OCI-LY1 (cell line): ENCODE data around the gene IL20RA.

Experiments
- H2AFZ ChIP-seq: fragments of 200-600 bp; sonication (generic), shearing (Covaris generic); 2 replicates; pipeline ENCODE4 v1.6.0; 2014; ENCODE audit warnings: antibody characterized with exemption, mild to moderate bottlenecking, low read length
- H3F3A ChIP-seq: fragments of 200-600 bp; sonication (generic), shearing (Covaris generic); 2 replicates; pipeline ENCODE4 v1.6.0; 2014; ENCODE audit warnings: mild to moderate bottlenecking, antibody characterized with exemption, low read length, moderate library complexity; ENCODE audit not compliant: insufficient read depth
- H3K27ac ChIP-seq: fragments of 200-600 bp; sonication (generic); 2 replicates; pipeline ENCODE4 v1.5.1; 2014; ENCODE audit warnings: low read length, mixed run types, mild to moderate bottlenecking, low read depth; ENCODE audit not compliant: poor library complexity, severe bottlenecking
- H3K27me3 ChIP-seq: fragments of 200-600 bp; sonication (generic); 2 replicates; pipeline ENCODE4 v1.6.0; 2014; ENCODE audit warnings: antibody characterized with exemption, mild to moderate bottlenecking, low read length, moderate library complexity; ENCODE audit not compliant: insufficient read depth
- H3K36me3 ChIP-seq: fragments of 200-600 bp; sonication (generic); 2 replicates; pipeline ENCODE4 v1.6.1; 2014; ENCODE audit warnings: mild to moderate bottlenecking, antibody characterized with exemption, low read length, moderate library complexity, mixed read lengths; ENCODE audit not compliant: insufficient read depth
- H3K4me1 ChIP-seq: fragments of 200-600 bp; sonication (generic); 2 replicates; pipeline ENCODE4 v1.5.1; 2014; ENCODE audit warnings: mild to moderate bottlenecking, low read length, moderate library complexity; ENCODE audit not compliant: insufficient read depth, severe bottlenecking
- H3K4me2 ChIP-seq: fragments of 200-600 bp; sonication (generic), shearing (Covaris generic); 2 replicates; pipeline ENCODE4 v1.6.1; 2014; ENCODE audit warnings: low read length
- H3K4me3 ChIP-seq: fragments of 200-600 bp; sonication (generic); 2 replicates; pipeline ENCODE4 v1.5.1; 2014; ENCODE audit warnings: low read length, low read depth, mild to moderate bottlenecking, mixed read lengths; ENCODE audit not compliant: poor library complexity, severe bottlenecking
- H3K79me2 ChIP-seq: fragments of 200-600 bp; shearing (Covaris generic); 2 replicates; pipeline ENCODE4 v1.6.1; 2016; ENCODE audit warnings: mixed run types, low read length, mixed read lengths; ENCODE audit not compliant: insufficient read depth
- H3K9ac ChIP-seq: fragments of 200-600 bp; sonication (generic), shearing (Covaris generic); 2 replicates; pipeline ENCODE4 v1.6.1; 2014; ENCODE audit warnings: mild to moderate bottlenecking, low read length, mixed read lengths
- H3K9me2 ChIP-seq: fragments of 200-600 bp; sonication (generic), shearing (Covaris generic); 2 replicates; pipeline ENCODE4 v1.6.1; 2014; ENCODE audit warnings: low read depth, mild to moderate bottlenecking, low read length, mixed read lengths
- H3K9me3 ChIP-seq: fragments of 200-600 bp; shearing (Covaris generic); 2 replicates; pipeline ENCODE4 v1.6.1; 2014; ENCODE audit warnings: low read length, mixed read lengths
- H4K20me1 ChIP-seq: fragments of 200-600 bp; sonication (generic), shearing (Covaris generic); 2 replicates; pipeline ENCODE4 v1.6.0; 2016; ENCODE audit warnings: mild to moderate bottlenecking, low read length; ENCODE audit not compliant: insufficient read depth
- EZH2 ChIP-seq: fragments of 200-600 bp; sonication (generic), shearing (Covaris generic); IDR thresholded peaks from 2 replicates; pipeline ENCODE4 v1.8.0; 2017; ENCODE audit warnings: borderline replicate concordance, mixed run types, mild to moderate bottlenecking, antibody characterized with exemption, low read length, moderate library complexity, mixed read lengths
- TF ChIP-seq, protein P1 (sequence below): fragments of 200-600 bp; sonication (generic), shearing (Covaris generic); IDR thresholded peaks from 2 replicates; pipeline ENCODE4 v1.5.1; 2017; ENCODE audit warnings: mild to moderate bottlenecking, antibody characterized with exemption, low read length, moderate library complexity, mixed read lengths

Gene IL20RA

DNA sequence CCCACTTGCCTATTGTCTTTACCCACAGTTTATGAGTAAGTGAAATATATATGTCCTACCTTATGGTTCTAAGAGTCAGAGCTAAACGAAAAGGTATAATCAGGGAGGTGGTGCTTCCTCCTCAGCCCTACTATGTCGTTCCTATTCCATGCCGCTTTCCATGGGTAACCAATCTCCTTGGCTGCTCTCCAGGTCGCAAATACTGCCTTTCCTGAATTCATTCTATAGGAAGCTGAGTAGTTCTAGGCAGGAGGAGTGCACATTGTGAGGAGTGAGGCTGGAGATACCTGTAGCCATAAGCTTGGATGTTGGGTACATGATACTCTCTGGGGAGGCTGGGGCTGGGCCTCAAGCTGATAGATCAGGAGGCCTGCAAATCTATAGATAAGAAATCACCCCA is 5.8 kb downstream of the IL20RA start:
- no peak overlapping the region for H3K4me3 ChIP-seq
- no peaks in the 10 kb centered on the region for H3K4me1 ChIP-seq
- H3K36me3 ChIP-seq, result no peaks in the 10 kb centered on the region
- TF ChIP-seq, protein P1, sequence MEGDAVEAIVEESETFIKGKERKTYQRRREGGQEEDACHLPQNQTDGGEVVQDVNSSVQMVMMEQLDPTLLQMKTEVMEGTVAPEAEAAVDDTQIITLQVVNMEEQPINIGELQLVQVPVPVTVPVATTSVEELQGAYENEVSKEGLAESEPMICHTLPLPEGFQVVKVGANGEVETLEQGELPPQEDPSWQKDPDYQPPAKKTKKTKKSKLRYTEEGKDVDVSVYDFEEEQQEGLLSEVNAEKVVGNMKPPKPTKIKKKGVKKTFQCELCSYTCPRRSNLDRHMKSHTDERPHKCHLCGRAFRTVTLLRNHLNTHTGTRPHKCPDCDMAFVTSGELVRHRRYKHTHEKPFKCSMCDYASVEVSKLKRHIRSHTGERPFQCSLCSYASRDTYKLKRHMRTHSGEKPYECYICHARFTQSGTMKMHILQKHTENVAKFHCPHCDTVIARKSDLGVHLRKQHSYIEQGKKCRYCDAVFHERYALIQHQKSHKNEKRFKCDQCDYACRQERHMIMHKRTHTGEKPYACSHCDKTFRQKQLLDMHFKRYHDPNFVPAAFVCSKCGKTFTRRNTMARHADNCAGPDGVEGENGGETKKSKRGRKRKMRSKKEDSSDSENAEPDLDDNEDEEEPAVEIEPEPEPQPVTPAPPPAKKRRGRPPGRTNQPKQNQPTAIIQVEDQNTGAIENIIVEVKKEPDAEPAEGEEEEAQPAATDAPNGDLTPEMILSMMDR, result no peak
- TF ChIP-seq EZH2, result no peak
- no peak overlapping the region for H3K27ac ChIP-seq
- H3K4me2 ChIP-seq, result no peak overlapping the region
- no peak overlapping the region for H2AFZ ChIP-seq
- H3K27me3 ChIP-seq, result no peaks in the 10 kb centered on the region
- no peaks in the 10 kb centered on the region for H4K20me1 ChIP-seq
- no peaks in the 10 kb centered on the region for H3F3A ChIP-seq
- H3K9ac ChIP-seq, result no peak overlapping the region
- H3K79me2 ChIP-seq, result no peaks in the 10 kb centered on the region
- H3K9me3 ChIP-seq, result no peaks in the 10 kb centered on the region
- no peaks in the 10 kb centered on the region for H3K9me2 ChIP-seq

DNA sequence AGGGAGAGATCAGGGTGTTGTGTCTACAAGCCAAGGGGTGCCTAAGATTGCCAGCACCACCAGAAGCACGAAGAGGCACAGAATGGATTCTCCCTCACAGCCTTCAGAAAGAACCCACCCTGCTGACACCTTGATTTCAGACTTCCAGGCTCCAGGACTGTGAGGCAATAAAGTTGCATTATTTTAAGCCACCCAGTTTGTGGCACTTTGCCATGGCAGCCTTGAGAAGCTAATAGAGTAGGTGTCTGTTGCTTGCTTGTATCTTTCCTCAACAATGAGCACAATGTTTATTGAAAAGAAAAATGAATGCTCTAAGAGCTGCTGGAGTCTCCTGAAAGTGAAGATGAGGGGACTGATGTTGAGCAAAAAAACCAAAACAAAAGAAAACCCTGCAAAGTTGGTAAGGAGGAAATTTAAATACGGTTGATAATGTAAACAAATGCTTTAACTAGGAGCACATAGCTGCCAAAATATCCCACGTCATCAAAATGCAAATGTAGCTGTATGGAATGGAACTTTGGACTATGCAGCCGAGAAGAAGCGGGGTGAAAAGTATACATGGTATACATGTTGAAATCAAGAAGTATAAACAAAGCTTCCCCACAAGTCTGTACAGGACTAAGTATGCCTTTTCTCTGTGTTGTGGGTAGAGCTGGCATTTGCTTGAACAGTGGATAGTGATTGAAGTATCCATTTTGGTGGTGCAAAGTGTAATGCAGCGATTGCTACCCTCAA is 8.0 kb downstream of the IL20RA start:
- no peak for TF ChIP-seq EZH2
- TF ChIP-seq, protein P1, result no peak
- H3K79me2 ChIP-seq, result no peaks in the 10 kb centered on the region
- H4K20me1 ChIP-seq, result no peaks in the 10 kb centered on the region
- no peak overlapping the region for H3K9ac ChIP-seq
- H3K4me1 ChIP-seq, result no peaks in the 10 kb centered on the region
- H3K9me2 ChIP-seq, result no peaks in the 10 kb centered on the region
- no peak overlapping the region for H2AFZ ChIP-seq
- no peak overlapping the region for H3K4me3 ChIP-seq
- H3K27me3 ChIP-seq, result no peaks in the 10 kb centered on the region
- H3K36me3 ChIP-seq, result no peaks in the 10 kb centered on the region
- H3K9me3 ChIP-seq, result no peaks in the 10 kb centered on the region
- H3F3A ChIP-seq, result no peaks in the 10 kb centered on the region
- no peak overlapping the region for H3K27ac ChIP-seq
- H3K4me2 ChIP-seq, result no peak overlapping the region

DNA sequence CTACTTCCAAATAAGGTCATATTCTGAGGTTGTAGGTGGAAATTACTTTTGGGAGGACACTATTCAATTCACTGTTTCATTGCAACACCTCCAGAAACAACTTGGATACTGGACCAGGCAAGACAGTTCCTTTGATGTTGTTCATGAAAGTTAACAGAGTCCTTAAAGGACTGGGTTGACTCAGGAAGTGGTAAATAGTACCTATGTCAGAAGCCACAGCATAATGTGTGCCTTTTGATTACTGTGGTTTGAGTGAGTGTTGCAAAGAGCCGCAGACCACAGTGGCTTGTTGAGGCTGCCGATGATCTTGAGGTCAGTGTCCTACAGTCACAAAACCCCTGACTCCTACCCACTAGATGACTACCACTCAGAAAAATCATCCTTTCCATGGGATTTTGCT is 10.9 kb downstream of the IL20RA start:
- H3K4me1 ChIP-seq, result no peaks in the 10 kb centered on the region
- H3K27me3 ChIP-seq, result no peaks in the 10 kb centered on the region
- no peak overlapping the region for H3K27ac ChIP-seq
- no peaks in the 10 kb centered on the region for H3K9me3 ChIP-seq
- H4K20me1 ChIP-seq, result no peaks in the 10 kb centered on the region
- no peak for TF ChIP-seq EZH2
- TF ChIP-seq, protein P1, result no peak
- H3K4me2 ChIP-seq, result no peak overlapping the region
- H3K36me3 ChIP-seq, result no peaks in the 10 kb centered on the region
- no peaks in the 10 kb centered on the region for H3K9me2 ChIP-seq
- no peak overlapping the region for H3K4me3 ChIP-seq
- no peak overlapping the region for H2AFZ ChIP-seq
- no peaks in the 10 kb centered on the region for H3F3A ChIP-seq
- no peaks in the 10 kb centered on the region for H3K79me2 ChIP-seq
- no peak overlapping the region for H3K9ac ChIP-seq
